Measurements from ENCODE around the gene TRPM5.

TRPM5 gene

GRCh38 chr11:2451916-2452315 lies 7.6 kb upstream of the TRPM5 start:
- no peak for DNase-seq

- DNase-seq = no peak
These were observed 7.0 kb upstream of the TRPM5 start for GRCh38 chr11:2451336-2451735.

GRCh38 chr11:2450321-2451041 lies 6.2 kb upstream of the TRPM5 start:
- no peak for DNase-seq

GRCh38 chr11:2449548-2450320 lies 5.4 kb upstream of the TRPM5 start:
- DNase-seq = no peak

GRCh38 chr11:2448661-2449547 lies 4.6 kb upstream of the TRPM5 start:
- no peak for DNase-seq

GRCh38 chr11:2447951-2448650 lies 3.8 kb upstream of the TRPM5 start:
- DNase-seq = no peak

GRCh38 chr11:2447253-2447950 lies 3.1 kb upstream of the TRPM5 start:
- no peak for DNase-seq

- no peak for DNase-seq
These were observed 2.4 kb upstream of the TRPM5 start for GRCh38 chr11:2446590-2447252.

- no peak for DNase-seq
These were observed 1.6 kb upstream of the TRPM5 start for GRCh38 chr11:2445746-2446551.

- DNase-seq = no peak
These were observed 769 bp upstream of the TRPM5 start, which contains the start of gene KCNQ1 for GRCh38 chr11:2444821-2445745. Gene KCNQ1, plus strand, starts transcription at chr11:2445008. Its CDS starts 91 bp downstream, at chr11:2445099.

- no peak for DNase-seq
These were observed 908 bp downstream of the TRPM5 start for GRCh38 chr11:2443406-2443805.

- no peak for DNase-seq
These were observed 1.7 kb downstream of the TRPM5 start for GRCh38 chr11:2442589-2442988.

- no peak for DNase-seq
These were observed 3.1 kb downstream of the TRPM5 start for GRCh38 chr11:2441171-2441570.

GRCh38 chr11:2440646-2441045 lies 3.7 kb downstream of the TRPM5 start:
- no peak for DNase-seq

GRCh38 chr11:2439820-2440219 lies 4.5 kb downstream of the TRPM5 start:
- DNase-seq = no peak

- no peak for DNase-seq
These were observed 6.8 kb downstream of the TRPM5 start for GRCh38 chr11:2437516-2437915.

- DNase-seq = no peak
These were observed 7.7 kb downstream of the TRPM5 start for GRCh38 chr11:2436521-2437031.

GRCh38 chr11:2436013-2436520 lies 8.2 kb downstream of the TRPM5 start:
- no peak for DNase-seq
